Measurements from ENCODE around the gene VAT1. TPM values are rescaled to one million over a fixed set of nuclear protein-coding genes. Genes with fewer than 3 reads are reported as not detected.

Gene VAT1
- total RNA-seq, 4 donors from 2014 or later, result 89.2 to 187 (median 139) TPM

DNA sequence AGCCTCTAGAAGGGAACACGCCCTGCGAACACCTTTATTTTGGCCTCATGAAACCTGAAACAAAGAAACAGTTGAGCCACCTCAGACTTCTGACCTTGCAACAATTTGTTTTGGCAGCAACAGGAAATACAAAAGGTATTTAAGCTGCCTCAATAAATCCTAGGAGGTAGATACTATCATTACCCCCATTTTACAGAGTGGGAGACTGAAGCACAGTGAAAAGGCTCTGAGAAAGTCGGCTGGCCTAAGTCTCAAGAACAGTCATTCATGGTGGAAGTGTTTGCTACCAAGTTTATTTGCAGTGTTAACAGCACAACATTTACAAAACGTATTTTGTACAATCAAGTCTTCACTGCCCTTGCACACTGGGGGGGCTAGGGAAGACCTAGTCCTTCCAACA, 21.8 kb upstream of the VAT1 start:
- no peaks in the 10 kb centered on the region for H3K27me3 ChIP-seq
- no peaks in the 10 kb centered on the region for H3K4me1 ChIP-seq
- H3K36me3 ChIP-seq, result peaks cover 0 to 13% of the 10 kb centered on the region in 2 donors
- no peaks in the 10 kb centered on the region for H3K9me3 ChIP-seq
- no peak for ATAC-seq
- WGBS, 2 donors (ENCODE audit: low coverage in 1 of 2), result 89 to 91% methylated on average over 4 of the region's 4 CpGs
- H3K4me3 ChIP-seq, result no peak overlapping the region
- H3K27ac ChIP-seq, result no peak overlapping the region
- TF ChIP-seq POLR2A (IDR thresholded peaks at IDR 0.05) (no peak), EP300 (IDR thresholded peaks at IDR 0.05) (no peak), POLR2AphosphoS5 (IDR thresholded peaks at IDR 0.05) (no peak)
- TF ChIP-seq, protein P1, sequence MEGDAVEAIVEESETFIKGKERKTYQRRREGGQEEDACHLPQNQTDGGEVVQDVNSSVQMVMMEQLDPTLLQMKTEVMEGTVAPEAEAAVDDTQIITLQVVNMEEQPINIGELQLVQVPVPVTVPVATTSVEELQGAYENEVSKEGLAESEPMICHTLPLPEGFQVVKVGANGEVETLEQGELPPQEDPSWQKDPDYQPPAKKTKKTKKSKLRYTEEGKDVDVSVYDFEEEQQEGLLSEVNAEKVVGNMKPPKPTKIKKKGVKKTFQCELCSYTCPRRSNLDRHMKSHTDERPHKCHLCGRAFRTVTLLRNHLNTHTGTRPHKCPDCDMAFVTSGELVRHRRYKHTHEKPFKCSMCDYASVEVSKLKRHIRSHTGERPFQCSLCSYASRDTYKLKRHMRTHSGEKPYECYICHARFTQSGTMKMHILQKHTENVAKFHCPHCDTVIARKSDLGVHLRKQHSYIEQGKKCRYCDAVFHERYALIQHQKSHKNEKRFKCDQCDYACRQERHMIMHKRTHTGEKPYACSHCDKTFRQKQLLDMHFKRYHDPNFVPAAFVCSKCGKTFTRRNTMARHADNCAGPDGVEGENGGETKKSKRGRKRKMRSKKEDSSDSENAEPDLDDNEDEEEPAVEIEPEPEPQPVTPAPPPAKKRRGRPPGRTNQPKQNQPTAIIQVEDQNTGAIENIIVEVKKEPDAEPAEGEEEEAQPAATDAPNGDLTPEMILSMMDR (IDR thresholded peaks at IDR 0.05), result no peak

DNA sequence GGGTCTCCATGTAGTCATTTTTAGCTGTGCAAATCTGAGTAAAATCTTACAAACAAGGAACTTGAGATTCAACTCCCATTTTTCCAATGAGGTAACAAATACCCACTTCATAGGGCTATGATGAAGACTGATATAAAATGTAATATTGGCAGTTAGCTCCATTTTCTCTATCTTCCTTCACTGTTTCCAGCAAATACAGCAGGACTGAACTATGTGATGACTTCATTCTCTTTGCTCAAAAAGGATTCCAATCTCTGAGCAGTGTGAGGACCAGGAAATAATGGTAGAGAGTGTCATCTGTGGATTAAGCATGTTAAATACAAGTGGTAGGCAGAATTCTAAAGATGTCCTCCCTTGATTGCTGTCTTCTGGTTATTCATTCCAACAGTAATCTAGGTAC, 21.1 kb upstream of the VAT1 start:
- TF ChIP-seq POLR2AphosphoS5 (IDR thresholded peaks at IDR 0.05) (no peak), POLR2A (IDR thresholded peaks at IDR 0.05) (no peak), EP300 (IDR thresholded peaks at IDR 0.05) (no peak)
- TF ChIP-seq, protein P1 (IDR thresholded peaks at IDR 0.05), result no peak
- H3K27ac ChIP-seq, result no peak overlapping the region
- no peaks in the 10 kb centered on the region for H3K9me3 ChIP-seq
- H3K27me3 ChIP-seq, result no peaks in the 10 kb centered on the region
- H3K4me1 ChIP-seq, result no peaks in the 10 kb centered on the region
- no peak overlapping the region for H3K4me3 ChIP-seq
- H3K36me3 ChIP-seq, result peaks cover 0 to 8% of the 10 kb centered on the region in 2 donors
- no peak for ATAC-seq

DNA sequence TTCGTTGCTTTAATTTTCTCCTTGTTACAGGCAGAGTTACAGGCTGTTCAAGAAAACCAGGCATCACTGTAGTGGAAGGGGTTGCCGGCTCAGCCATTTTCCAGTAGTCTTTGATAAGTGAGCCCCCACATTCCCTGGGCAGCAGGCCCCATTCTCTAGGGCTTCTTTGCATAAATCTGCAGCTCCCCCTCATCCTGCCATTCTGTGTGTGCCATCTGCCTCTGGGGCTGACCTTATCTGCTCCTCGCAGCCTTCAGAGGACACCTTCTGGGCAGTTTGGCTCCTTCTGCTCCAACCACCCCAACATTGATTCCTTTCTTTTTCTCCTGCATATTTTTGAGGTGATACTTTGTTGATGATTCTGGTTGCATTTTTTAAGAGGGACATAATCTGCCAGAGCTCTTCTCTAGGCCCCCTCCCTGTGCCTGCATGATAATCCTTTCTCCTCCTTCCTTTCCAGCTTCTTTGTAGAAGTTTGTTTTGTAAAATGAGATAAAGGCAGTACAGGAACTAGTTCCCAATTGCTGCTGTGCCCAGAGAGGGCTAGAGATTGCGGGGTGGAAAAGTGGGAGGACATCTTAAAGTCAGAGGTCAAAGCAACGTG, 19.9 kb upstream of the VAT1 start:
- WGBS, 2 donors (ENCODE audit: low coverage in 1 of 2), result 50 to 63% methylated on average over 3 to 5 of the region's 5 CpGs
- H3K9me3 ChIP-seq, result no peaks in the 10 kb centered on the region
- TF ChIP-seq EP300 (IDR thresholded peaks at IDR 0.05) (no peak), POLR2A (IDR thresholded peaks at IDR 0.05) (no peak), POLR2AphosphoS5 (IDR thresholded peaks at IDR 0.05) (no peak)
- TF ChIP-seq, protein P1 (IDR thresholded peaks at IDR 0.05), result no peak
- H3K4me1 ChIP-seq, result no peaks in the 10 kb centered on the region
- peaks cover 0 to 8% of the 10 kb centered on the region in 2 donors for H3K36me3 ChIP-seq
- no peaks in the 10 kb centered on the region for H3K27me3 ChIP-seq
- H3K27ac ChIP-seq, result no peak overlapping the region
- ATAC-seq, result no peak
- no peak overlapping the region for H3K4me3 ChIP-seq

DNA sequence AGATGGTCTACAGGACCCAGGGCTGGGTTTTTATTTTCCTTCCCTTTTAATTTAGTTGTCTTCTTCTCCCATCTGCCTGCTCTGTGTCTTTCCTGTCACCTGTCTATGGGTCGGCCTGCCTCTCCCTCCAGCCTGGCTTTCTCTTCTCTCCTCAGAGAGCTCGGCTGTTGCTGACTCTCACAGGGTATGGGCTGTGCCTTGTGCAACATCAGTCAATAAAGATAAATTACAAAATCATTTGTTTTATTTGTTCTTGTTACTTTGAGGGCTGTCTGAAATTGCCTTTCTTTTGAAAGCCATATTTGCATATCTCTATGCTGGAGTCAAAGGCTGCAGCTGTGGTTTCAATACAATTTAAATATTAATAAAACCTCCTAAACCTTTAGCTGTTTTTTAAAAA, 18.5 kb upstream of the VAT1 start:
- no peaks in the 10 kb centered on the region for H3K9me3 ChIP-seq
- H3K27ac ChIP-seq, result no peak overlapping the region
- no peak for TF ChIP-seq POLR2AphosphoS5 (IDR thresholded peaks at IDR 0.05)
- TF ChIP-seq POLR2A (IDR thresholded peaks at IDR 0.05), result no peak
- TF ChIP-seq, protein P1 (IDR thresholded peaks at IDR 0.05), result no peak
- no peak for TF ChIP-seq EP300 (IDR thresholded peaks at IDR 0.05)
- peaks cover 0 to 7% of the 10 kb centered on the region in 2 donors for H3K36me3 ChIP-seq
- H3K4me1 ChIP-seq, result no peaks in the 10 kb centered on the region
- 83% methylated on average over 2 of the region's 2 CpGs for WGBS, 2 donors (ENCODE audit: low coverage in 1 of 2)
- no peaks in the 10 kb centered on the region for H3K27me3 ChIP-seq
- no peak for ATAC-seq
- no peak overlapping the region for H3K4me3 ChIP-seq

DNA sequence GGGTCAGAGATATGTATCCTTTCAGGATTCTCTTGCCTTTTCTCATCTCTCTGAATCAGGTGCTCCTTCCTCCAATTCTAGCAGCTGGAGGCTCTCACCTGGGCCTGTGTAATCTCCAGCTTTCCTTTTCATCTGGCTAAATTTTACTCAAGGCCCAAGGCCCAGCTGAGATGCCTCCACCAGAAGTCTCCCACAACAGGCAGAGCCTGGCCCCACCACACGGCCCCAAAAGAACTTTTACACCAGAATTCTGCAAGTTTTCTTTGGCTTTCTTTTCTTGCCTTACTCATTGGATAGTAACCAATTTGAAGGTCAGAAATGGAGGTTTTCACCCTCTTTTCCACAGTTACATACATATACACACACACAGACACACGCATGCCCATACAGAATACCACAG, 17.5 kb upstream of the VAT1 start:
- WGBS, 2 donors (ENCODE audit: low coverage in 1 of 2), result 100% methylated on average over 2 of the region's 2 CpGs; no CpG with 5 or more reads in 1 of the 2 donors
- TF ChIP-seq, protein P1 (IDR thresholded peaks at IDR 0.05), result no peak
- no peak for TF ChIP-seq POLR2AphosphoS5 (IDR thresholded peaks at IDR 0.05)
- TF ChIP-seq EP300 (IDR thresholded peaks at IDR 0.05), result no peak
- TF ChIP-seq POLR2A (IDR thresholded peaks at IDR 0.05), result no peak
- H3K27me3 ChIP-seq, result no peaks in the 10 kb centered on the region
- no peak overlapping the region for H3K4me3 ChIP-seq
- ATAC-seq, result no peak
- H3K27ac ChIP-seq, result no peak overlapping the region
- no peaks in the 10 kb centered on the region for H3K4me1 ChIP-seq
- no peaks in the 10 kb centered on the region for H3K9me3 ChIP-seq
- H3K36me3 ChIP-seq, result no peaks in the 10 kb centered on the region

All from gastroesophageal sphincter (tissue), 4 donors.